ENCODE data around the gene OR2L8.

GRCh38 chr1:247933989-247934388 is 14.7 kb upstream of the OR2L8 start:
- no peak for TF ChIP-seq CTCF (IDR thresholded peaks at IDR 0.05; ENCODE audit: low read depth, low read length)
- no peak for TF ChIP-seq POLR2A (IDR thresholded peaks at IDR 0.05; ENCODE audit: extremely low read depth, insufficient read length)
- TF ChIP-seq MAX (IDR thresholded peaks at IDR 0.05; ENCODE audit: low read depth, low read length): no peak
